PC-3 (cell line): ENCODE results near the gene TCF21. TPM values are rescaled to one million over a fixed set of nuclear protein-coding genes. Genes with fewer than 3 reads are reported as not detected.

ENCODE experiments used
- ATAC-seq: fragments of 200-7000 bp; cut with Tn5 transposase; 2 replicates; pipeline ENCODE4 v1.9.1; 2020; ENCODE audit warnings: mild to moderate bottlenecking, moderate library complexity
- BruUV-seq: library from RNA; stranded (reverse); fragments of 400-500 nt; replicated peaks from 2 replicates; lab custom pipeline; 2021; lab: Mats Ljungman, UMichigan
- CTCF ChIA-PET: fragments of 300-600 bp; sonication (Branson Sonifier 250); formaldehyde crosslinking; loops from one replicate; lab custom pipeline; 2022; ENCODE audit warnings: antibody characterized with exemption; lab: Charles Lee
- POLR2A ChIA-PET: fragments of 300-600 bp; sonication (Branson Sonifier 250); formaldehyde crosslinking; loops from one replicate; lab custom pipeline; 2022; ENCODE audit warnings: antibody characterized with exemption; ENCODE audit not compliant: unreplicated experiment; lab: Charles Lee
- DNase-seq: peaks from one replicate; pipeline ENCODE4 v3.0.0-alpha.2; 2015
- H2AFZ ChIP-seq: fragments of 300-600 bp; sonication (generic); 2 replicates; pipeline ENCODE4 v1.6.0; 2016; ENCODE audit warnings: antibody characterized with exemption, low read length
- H3F3A ChIP-seq: fragments of 300-600 bp; sonication (generic); one replicate; pipeline ENCODE4 v1.6.0; 2017; ENCODE audit warnings: antibody characterized with exemption, low read length, control low read depth, mild to moderate bottlenecking; ENCODE audit not compliant: unreplicated experiment
- H3K27ac ChIP-seq: fragments of 300-600 bp; sonication (generic); 2 replicates; pipeline ENCODE4 v1.5.1; 2016; ENCODE audit warnings: mild to moderate bottlenecking, low read length
- H3K27me3 ChIP-seq: fragments of 300-600 bp; sonication (generic); 2 replicates; pipeline ENCODE4 v1.6.1; 2016; ENCODE audit warnings: low read length, mixed read lengths
- H3K36me3 ChIP-seq: fragments of 300-600 bp; sonication (generic); 2 replicates; pipeline ENCODE4 v1.6.1; 2016; ENCODE audit warnings: low read depth, mixed run types, low read length, mixed read lengths
- H3K4me1 ChIP-seq: fragments of 300-600 bp; sonication (generic); 2 replicates; pipeline ENCODE4 v1.5.1; 2016; ENCODE audit warnings: low read length; ENCODE audit not compliant: insufficient read depth
- H3K4me2 ChIP-seq: fragments of 300-600 bp; sonication (generic); 2 replicates; pipeline ENCODE4 v1.6.0; 2016; ENCODE audit warnings: low read length
- H3K4me3 ChIP-seq: fragments of 300-600 bp; sonication (generic); 2 replicates; pipeline ENCODE4 v1.5.1; 2016; ENCODE audit warnings: mild to moderate bottlenecking, low read length, mixed read lengths
- H3K79me2 ChIP-seq: fragments of 300-600 bp; sonication (generic); 2 replicates; pipeline ENCODE4 v1.6.1; 2017; ENCODE audit warnings: low read length, mixed read lengths
- H3K9ac ChIP-seq: fragments of 300-600 bp; sonication (generic); 2 replicates; pipeline ENCODE4 v1.6.0; 2016; ENCODE audit warnings: mild to moderate bottlenecking, low read length
- H3K9me2 ChIP-seq: fragments of 300-600 bp; sonication (generic); replicated peaks from 2 replicates; pipeline ENCODE4 v1.6.1; 2016; ENCODE audit warnings: mixed run types, low read length, mixed read lengths
- H3K9me3 ChIP-seq: fragments of 300-600 bp; sonication (generic); 2 replicates; pipeline ENCODE4 v1.6.1; 2016; ENCODE audit warnings: low read length, mixed read lengths
- H4K20me1 ChIP-seq: fragments of 300-600 bp; sonication (generic); 2 replicates; pipeline ENCODE4 v1.6.1; 2016; ENCODE audit warnings: low read length, mixed read lengths
- CTCF ChIP-seq: fragments of 300-600 bp; sonication (generic); conservative IDR thresholded peaks from 2 replicates; pipeline ENCODE4 v1.5.1; 2017; ENCODE audit warnings: antibody characterized with exemption, low read depth, mild to moderate bottlenecking, low read length
- EZH2 ChIP-seq: fragments of 300-600 bp; sonication (generic); IDR thresholded peaks from one replicate; pipeline ENCODE4 v1.6.1; 2017; ENCODE audit warnings: antibody characterized with exemption, mild to moderate bottlenecking, low read length; ENCODE audit not compliant: unreplicated experiment
- EZH2phosphoT487 ChIP-seq: fragments of 300-600 bp; sonication (generic); IDR thresholded peaks from 2 replicates; pipeline ENCODE4 v1.6.1; 2018; ENCODE audit warnings: mild to moderate bottlenecking, antibody characterized with exemption, low read length, borderline replicate concordance
- intact Hi-C: fragments of 100-400 bp; cut with micrococcal nuclease; formaldehyde crosslinking; loops from 2 replicates; pipeline ENCODE4 v1.9.0; 2023
- total RNA-seq: library from RNA; depleted of rRNA; stranded (reverse); fragments of >200 nt; gene quantifications from 2 replicates; pipeline ENCODE4 v1.2.3, GENCODE V29; 2014

TCF21 gene
- total RNA-seq, 1 experiment from 2014 or later, result not detected

DNA sequence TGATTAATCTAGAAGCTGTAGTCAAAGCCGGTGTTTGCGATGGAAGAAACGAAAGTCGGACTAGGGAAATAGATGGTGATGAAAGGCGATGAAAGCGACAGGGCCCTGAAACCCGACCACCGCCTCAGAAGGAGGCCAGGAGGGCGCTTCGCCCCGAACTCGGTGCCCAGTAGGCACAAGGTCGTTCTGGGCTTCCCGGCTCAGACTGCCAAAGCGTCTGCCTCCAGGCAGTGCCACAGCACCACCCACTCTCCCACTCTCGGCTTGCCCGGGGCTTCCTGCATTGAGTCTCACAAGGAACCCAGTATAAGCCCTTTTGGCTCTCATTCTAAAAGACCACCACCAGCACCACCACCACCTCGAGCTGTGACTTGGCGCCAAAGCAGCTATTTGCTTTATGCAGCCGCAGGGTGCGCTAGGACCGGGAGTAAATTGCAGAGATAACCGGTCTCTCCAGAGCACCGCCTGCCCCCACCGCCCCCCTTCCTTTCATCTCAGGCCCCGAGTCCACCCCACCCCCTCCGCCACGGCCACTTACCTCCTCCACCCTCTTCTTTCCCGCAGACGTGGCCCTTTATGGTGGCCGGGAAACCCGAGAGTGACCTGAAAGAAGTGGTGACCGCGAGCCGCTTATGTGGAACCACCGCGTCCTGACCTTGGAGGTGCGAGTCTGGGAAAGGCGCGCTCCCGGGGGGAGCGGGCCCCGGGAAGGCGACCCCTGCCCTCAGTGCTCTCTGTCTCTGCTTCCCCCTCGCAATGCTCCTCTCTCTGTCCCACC, 2.4 kb downstream of the TCF21 start:
- no peak overlapping the region for H2AFZ ChIP-seq

DNA sequence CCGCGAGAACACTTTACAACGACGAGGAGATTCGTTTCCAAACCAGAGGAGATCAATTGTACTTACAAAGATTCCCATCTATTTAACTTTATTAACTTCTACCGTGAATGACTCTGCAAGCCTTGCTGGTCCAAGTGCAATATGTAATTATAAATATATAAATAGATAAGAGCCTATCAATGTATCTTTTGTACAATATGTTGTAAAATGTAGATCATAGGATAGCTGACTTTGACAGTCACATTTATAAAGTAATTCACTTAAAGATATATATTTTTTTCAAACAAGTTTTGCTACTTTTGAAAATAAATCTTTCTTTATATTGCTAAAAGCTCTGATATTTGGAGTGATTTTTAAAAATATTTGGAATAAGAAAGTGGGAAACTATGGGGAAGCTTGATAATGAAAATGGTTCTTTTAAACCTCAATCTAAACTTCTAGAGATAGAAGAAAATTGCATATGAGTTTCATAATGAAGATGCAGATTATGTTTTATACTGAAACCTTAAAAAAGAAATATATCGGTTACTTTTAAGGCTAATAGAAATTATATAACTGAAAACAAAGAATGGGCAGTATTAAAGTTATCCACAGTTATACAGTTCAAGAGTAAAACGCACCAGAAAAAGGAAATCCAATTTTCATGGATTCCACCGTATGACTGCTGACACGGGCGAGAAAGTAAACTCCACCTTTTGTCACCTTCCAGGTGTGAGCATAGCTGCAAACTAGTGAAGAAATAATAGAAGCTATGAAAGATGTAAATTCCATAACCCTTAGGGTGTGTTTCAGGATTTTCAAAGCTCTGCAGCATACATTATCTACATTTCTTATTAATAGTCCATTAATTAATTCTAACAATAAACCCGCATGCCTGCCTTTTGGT, 3.3 kb downstream of the TCF21 start:
- H3K4me3 ChIP-seq, result peak overlapping the region; percentile 53

More for the DNA sequence above, 2.4 kb downstream of the TCF21 start:
- intact Hi-C loops, result no loop called here
- Histone ChIP-seq H3F3A (no peaks in the 10 kb centered on the region), H3K4me3 (no peak overlapping the region), H3K79me2 (no peaks in the 10 kb centered on the region), H4K20me1 (no peaks in the 10 kb centered on the region), H3K4me1 (0 out of 2 replicates have a peak, but pooled peaks cover 5% of the 10 kb centered on the region), H3K27ac (no peak overlapping the region), H3K36me3 (no peaks in the 10 kb centered on the region), H3K9ac (no peak overlapping the region), H3K9me3 (no peaks in the 10 kb centered on the region), H3K9me2 (no peaks in the 10 kb centered on the region), H3K27me3 (peaks cover 57% of the 10 kb centered on the region), H3K4me2 (no peak overlapping the region)
- POLR2A ChIA-PET, result no interaction called here
- no peak for DNase-seq
- TF ChIP-seq EZH2 (no peak), CTCF (no peak), EZH2phosphoT487 (no peak)
- CTCF ChIA-PET, result interaction anchor here (0.7 kb wide), 1 partner anchor 23 kb away, joined by 3 read pairs; no protein-coding TSS in a partner anchor
- BruUV-seq, result no TSS peak
- ATAC-seq, result no peak

More for the DNA sequence above, 3.3 kb downstream of the TCF21 start:
- H3F3A ChIP-seq, result no peaks in the 10 kb centered on the region
- H4K20me1 ChIP-seq, result no peaks in the 10 kb centered on the region
- H3K79me2 ChIP-seq, result no peaks in the 10 kb centered on the region
- no peaks in the 10 kb centered on the region for H3K9me3 ChIP-seq
- no peaks in the 10 kb centered on the region for H3K36me3 ChIP-seq
- no peak overlapping the region for H3K27ac ChIP-seq
- ATAC-seq (no peak; the same call in 1 of the 2 replicates), DNase-seq (no peak)
- intact Hi-C loops, result no loop called here
- POLR2A ChIA-PET, result no interaction called here
- TF ChIP-seq CTCF (no peak), EZH2phosphoT487 (no peak), EZH2 (no peak)
- H2AFZ ChIP-seq, result peak overlapping the region; percentile 46
- no TSS peak for BruUV-seq
- peak overlapping the region; percentile 69 for H3K4me2 ChIP-seq
- H3K9me2 ChIP-seq, result no peaks in the 10 kb centered on the region
- H3K27me3 ChIP-seq, result peaks cover 59% of the 10 kb centered on the region
- no peak overlapping the region for H3K9ac ChIP-seq
- H3K4me1 ChIP-seq, result 0 out of 2 replicates have a peak, but pooled peaks cover 5% of the 10 kb centered on the region
- CTCF ChIA-PET, result no interaction called here
